Natural killer cell (primary cell): ENCODE data around the gene SGCD. TPM values are rescaled to one million over a fixed set of nuclear protein-coding genes. Genes with fewer than 3 reads are reported as not detected.
"Not testable (repeated sequence)": the region's sequence is repeated elsewhere in the genome, so short reads cannot be mapped to it uniquely, and the experiment has no call there.

Experiments used
- ATAC-seq, 3 donors: fragments of 150-1000 bp in 2 of 3; fragments of 200-7000 bp in 1 of 3; cut with Tn5 transposase; 1 replicate in 1 of 3; 2 replicates in 2 of 3; pipeline ENCODE4 v1.10.0; 2021; ENCODE audit warnings: mild to moderate bottlenecking in 2 of 3, moderate library complexity in 2 of 3
- DNase-seq, 2 donors: peaks; one replicate each; pipeline versions ENCODE4 v3.0.0 to v3.0.0-alpha.2; 2013 to 2021; ENCODE audit warnings: mixed read lengths in 1 of 2
- H3K27ac ChIP-seq: one replicate; pipeline ENCODE4 v1.5.1; 2013; ENCODE audit warnings: mild to moderate bottlenecking, low read length
- H3K27me3 ChIP-seq: one replicate; pipeline ENCODE4 v1.6.1; 2013; ENCODE audit warnings: low read length; ENCODE audit not compliant: control insufficient read depth, insufficient read depth
- H3K36me3 ChIP-seq: one replicate; pipeline ENCODE4 v1.6.1; 2013; ENCODE audit warnings: low read length; ENCODE audit not compliant: control insufficient read depth, insufficient read depth
- H3K4me1 ChIP-seq: one replicate; pipeline ENCODE4 v1.6.1; 2013; ENCODE audit warnings: low read length; ENCODE audit not compliant: control insufficient read depth, insufficient read depth
- H3K4me3 ChIP-seq: one replicate; pipeline ENCODE4 v1.5.1; 2013; ENCODE audit warnings: low read length
- H3K9me3 ChIP-seq: one replicate; pipeline ENCODE4 v1.6.1; 2013; ENCODE audit warnings: low read length; ENCODE audit not compliant: control insufficient read depth, insufficient read depth
- H3K27ac Mint-ChIP-seq, 2 donors: one replicate each; pipeline ENCODE4 v1.8.0; 2022; ENCODE audit warnings: mild to moderate bottlenecking in 2 of 2, mixed read lengths in 2 of 2, moderate library complexity in 1 of 2
- H3K27me3 Mint-ChIP-seq, 2 donors: one replicate each; pipeline ENCODE4 v1.8.0; 2022; ENCODE audit warnings: low read depth in 2 of 2, mixed read lengths in 2 of 2
- H3K36me3 Mint-ChIP-seq: one replicate; pipeline ENCODE4 v1.8.0; 2022; ENCODE audit warnings: mixed read lengths
- H3K4me1 Mint-ChIP-seq, 2 donors: one replicate each; pipeline ENCODE4 v1.8.0; 2022; ENCODE audit warnings: mixed read lengths in 2 of 2
- H3K4me3 Mint-ChIP-seq: one replicate; pipeline ENCODE4 v1.8.0; 2022; ENCODE audit warnings: mild to moderate bottlenecking, moderate library complexity, mixed read lengths
- H3K9me3 Mint-ChIP-seq, 2 donors: one replicate each; pipeline ENCODE4 v1.8.0; 2022; ENCODE audit warnings: mixed read lengths in 2 of 2
- CTCF ChIP-seq: fragments of 200-600 bp; IDR thresholded peaks from one replicate; pipeline ENCODE4 v1.8.0; 2022; ENCODE audit warnings: antibody characterized with exemption
- WGBS: methylation state at CpG from one replicate; pipeline ENCODE4 v1.1.7; 2013; ENCODE audit warnings: missing lambda C conversion rate; ENCODE audit not compliant: insufficient coverage; 5-methylcytosine and 5-hydroxymethylcytosine counted together
- intact Hi-C: fragments of 100-400 bp; cut with micrococcal nuclease; formaldehyde crosslinking; loops from one replicate; pipeline ENCODE4 v1.14.2; 2022
- total RNA-seq, 4 donors: library from RNA; stranded (reverse); fragments of 120-200 nt in 1 of 4; gene quantifications; one replicate each; pipeline versions ENCODE4 v1.2.3 to v1.2.4, GENCODE V29; 2013 to 2022

The SGCD gene
- total RNA-seq, 3 donors from 2014 or later (not counting 1 experiment from before 2014, with no cell fraction given): 0.32 to 2.0 (median 1.4) TPM

- WGBS: 71% methylated on average over 3 of the region's 4 CpGs
- intact Hi-C loops: no loop called here
- Histone ChIP-seq H3K4me3 (no peak overlapping the region), H3K4me1 (no peaks in the 10 kb centered on the region), H3K36me3 (no peaks in the 10 kb centered on the region), H3K9me3 (no peaks in the 10 kb centered on the region), H3K27me3 (peaks cover 3% of the 10 kb centered on the region), H3K27ac (no peak overlapping the region)
- Mint-ChIP-seq H3K27me3 (peaks cover 12 to 40% of the 10 kb centered on the region in 2 donors), H3K4me1 (no peaks in the 10 kb centered on the region), H3K36me3 (no peaks in the 10 kb centered on the region), H3K9me3 (no peaks in the 10 kb centered on the region), H3K27ac (no peak overlapping the region), H3K4me3 (no peak overlapping the region)
- no peak for TF ChIP-seq CTCF
- DNase-seq (no peak), ATAC-seq (no peak)
Measured at GRCh38 chr5:156595132-156595787, 268.3 kb downstream of the SGCD start.

DNA sequence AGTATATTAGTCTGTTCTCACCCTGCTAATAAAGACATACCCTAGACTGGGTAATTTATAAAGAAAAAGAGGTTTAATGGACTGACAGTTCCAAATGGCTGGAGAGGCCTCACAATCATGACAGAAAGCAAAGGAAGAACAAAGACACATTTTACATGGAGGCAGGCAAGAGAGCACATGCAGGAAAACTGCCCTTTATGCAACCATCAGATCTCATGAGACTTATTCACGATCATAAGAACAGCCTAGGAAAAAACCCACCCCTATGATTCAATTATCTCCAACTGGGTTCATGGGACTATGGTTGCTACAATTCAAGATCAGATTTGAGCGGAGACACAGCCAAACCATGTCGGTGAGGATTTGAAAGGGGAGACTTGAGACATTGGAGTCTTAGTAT, 270.3 kb downstream of the SGCD start:
- Histone ChIP-seq H3K9me3 (no peaks in the 10 kb centered on the region), H3K4me1 (no peaks in the 10 kb centered on the region), H3K27me3 (peaks cover 3% of the 10 kb centered on the region), H3K36me3 (no peaks in the 10 kb centered on the region), H3K4me3 (no peak overlapping the region), H3K27ac (no peak overlapping the region)
- no peak overlapping the region for H3K4me3 Mint-ChIP-seq
- H3K4me1 Mint-ChIP-seq: no peaks in the 10 kb centered on the region
- intact Hi-C loops: no loop called here
- H3K36me3 Mint-ChIP-seq: peaks cover 3% of the 10 kb centered on the region
- H3K27ac Mint-ChIP-seq: no peak overlapping the region
- TF ChIP-seq CTCF: no peak
- 76% methylated on average over 3 of the region's 3 CpGs for WGBS
- peaks cover 12 to 27% of the 10 kb centered on the region in 2 donors for H3K27me3 Mint-ChIP-seq
- H3K9me3 Mint-ChIP-seq: peaks cover under 1 to 1% of the 10 kb centered on the region in 2 donors
- no peak for ATAC-seq
- DNase-seq: no peak

DNA sequence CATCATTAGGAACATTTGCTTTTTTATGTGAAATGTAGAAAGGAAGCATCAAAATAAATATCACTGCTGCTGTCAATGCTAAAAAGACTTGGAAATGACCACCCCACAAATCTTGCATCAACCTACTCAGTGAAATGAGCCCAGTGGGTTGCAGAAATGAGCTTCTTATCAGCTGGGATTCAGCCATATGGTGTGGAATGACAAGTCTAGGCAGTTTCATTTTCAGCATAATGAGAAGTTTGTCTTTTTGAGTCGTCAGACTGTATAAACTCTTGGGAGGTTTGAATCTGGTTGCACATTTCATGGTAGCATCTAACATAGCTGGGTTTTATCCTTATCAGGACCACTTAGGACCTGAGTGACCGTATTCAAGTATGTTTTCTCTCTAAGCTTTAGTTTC, 272.0 kb downstream of the SGCD start:
- Histone ChIP-seq H3K27ac (no peak overlapping the region), H3K4me1 (no peaks in the 10 kb centered on the region), H3K27me3 (peaks cover 3% of the 10 kb centered on the region), H3K36me3 (no peaks in the 10 kb centered on the region), H3K4me3 (no peak overlapping the region), H3K9me3 (no peaks in the 10 kb centered on the region)
- Mint-ChIP-seq H3K9me3 (peaks cover 3 to 7% of the 10 kb centered on the region in 2 donors), H3K36me3 (peaks cover 12% of the 10 kb centered on the region), H3K27me3 (peaks cover 6 to 19% of the 10 kb centered on the region in 2 donors), H3K4me1 (no peaks in the 10 kb centered on the region), H3K27ac (no peak overlapping the region), H3K4me3 (no peak overlapping the region)
- 74% methylated on average over 2 of the region's 2 CpGs for WGBS
- ATAC-seq (no peak), DNase-seq (no peak)
- TF ChIP-seq CTCF: no peak
- intact Hi-C loops: no loop called here

DNA sequence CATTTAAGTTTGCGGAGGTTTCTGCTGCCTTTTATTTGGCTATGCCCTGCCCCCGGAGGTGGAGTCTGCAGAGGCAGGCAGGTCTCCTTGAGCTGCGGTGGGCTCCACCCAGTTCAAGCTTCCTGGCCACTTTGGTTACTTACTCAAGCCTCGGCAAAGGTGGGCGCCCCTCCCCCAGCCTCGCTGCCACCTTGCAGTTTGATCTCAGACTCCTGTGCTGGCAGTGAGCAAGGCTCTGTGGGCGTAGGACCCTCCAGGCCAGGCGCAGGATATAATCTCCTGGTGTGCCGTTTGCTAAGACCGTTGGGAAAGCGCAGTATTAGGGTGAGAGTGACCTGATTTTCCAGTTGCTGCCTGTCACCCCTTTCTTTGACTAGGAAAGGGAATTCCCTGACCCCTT, 283.6 kb downstream of the SGCD start:
- H3K4me3 Mint-ChIP-seq, H3K36me3 ChIP-seq, H3K27me3 Mint-ChIP-seq, H3K4me1 ChIP-seq, intact Hi-C loops, H3K27ac Mint-ChIP-seq, H3K4me3 ChIP-seq, H3K27ac ChIP-seq, DNase-seq, H3K4me1 Mint-ChIP-seq, H3K27me3 ChIP-seq, ATAC-seq: not testable (repeated sequence)
- peaks cover 13% of the 10 kb centered on the region for H3K9me3 ChIP-seq
- WGBS: 90% methylated on average over 11 of the region's 11 CpGs
- peaks cover 7 to 14% of the 10 kb centered on the region in 2 donors for H3K9me3 Mint-ChIP-seq
- H3K36me3 Mint-ChIP-seq: peaks cover 11% of the 10 kb centered on the region
